AG09319 (cell line): ENCODE data around the gene RPL26.
"Not testable (repeated sequence)": the region's sequence is repeated elsewhere in the genome, so short reads cannot be mapped to it uniquely, and the experiment has no call there.

Source experiments
- DNase-seq: peaks from one replicate; pipeline ENCODE4 v3.0.0-alpha.2; 2010; ENCODE audit warnings: low read depth; ENCODE audit errors: extremely low read depth
- CTCF ChIP-seq: IDR thresholded peaks from 2 replicates; pipeline ENCODE4 v1.5.1; 2011; ENCODE audit warnings: low read depth, mild to moderate bottlenecking, inconsistent platforms, low read length, moderate library complexity

The RPL26 gene

GRCh38 chr17:8376271-8377067 lies 6.5 kb downstream of the RPL26 start, which contains the start of gene KRABD2:
TSS of gene KRABD2 (minus strand) at chr17:8376704.
- DNase-seq: peak; percentile 71
- TF ChIP-seq CTCF: peak; percentile 58

- no peak for TF ChIP-seq CTCF
- DNase-seq: no peak
These were observed 7.2 kb downstream of the RPL26 start for GRCh38 chr17:8375738-8376259.

- DNase-seq: not testable (repeated sequence)
These were observed 9.1 kb downstream of the RPL26 start for GRCh38 chr17:8373856-8374255.

GRCh38 chr17:8372422-8372821 lies 10.6 kb downstream of the RPL26 start:
- no peak for TF ChIP-seq CTCF

GRCh38 chr17:8371786-8372185 lies 11.2 kb downstream of the RPL26 start:
- DNase-seq: no peak
- no peak for TF ChIP-seq CTCF

More at GRCh38 chr17:8372422-8372821, 10.6 kb downstream of the RPL26 start:
- DNase-seq: no peak

GRCh38 chr17:8369944-8370343 lies 13.0 kb downstream of the RPL26 start:
- no peak for TF ChIP-seq CTCF
- DNase-seq: no peak

- TF ChIP-seq CTCF: no peak
- no peak for DNase-seq
These were observed 14.8 kb downstream of the RPL26 start for GRCh38 chr17:8368193-8368592.
